HepG2 (cell line): Measurements from ENCODE around the gene RIMS3. TPM values are rescaled to one million over a fixed set of nuclear protein-coding genes. Genes with fewer than 3 reads are reported as not detected.

ENCODE experiments used
- ATAC-seq: fragments of 200-7000 bp; cut with Tn5 transposase; 3 replicates; pipeline ENCODE4 v1.9.1; 2020; ENCODE audit warnings: mild to moderate bottlenecking, moderate library complexity
- BruUV-seq: library from RNA; stranded (reverse); fragments of 400-500 nt; replicated peaks from 2 replicates; lab custom pipeline; 2021; lab: Mats Ljungman, UMichigan
- CTCF ChIA-PET: fragments of 300-600 bp; formaldehyde crosslinking; extraction: SDS; loops from one replicate; lab custom pipeline; 2021; ENCODE audit warnings: low total read pairs, inconsistent platforms, low intra/inter-chr PET ratio; lab: Yijun Ruan, JAX
- POLR2A ChIA-PET: fragments of 350-600 bp; sonication (Branson Sonifier 250); formaldehyde crosslinking; loops from one replicate; lab custom pipeline; 2020; ENCODE audit warnings: antibody characterized with exemption, inconsistent platforms; lab: Yijun Ruan, JAX
- DNase-seq: peaks from one replicate; pipeline ENCODE4 v3.0.0-alpha.2; 2015; ENCODE audit warnings: low spot score
- FAIRE-seq: peaks from 3 replicates; lab custom pipeline; 2011; peaks lifted over from hg19 to GRCh38; lab: Jason Lieb, UNC
- H2AFZ ChIP-seq: one replicate; pipeline ENCODE4 v1.6.1; 2011; ENCODE audit warnings: low read length, inconsistent platforms
- H3K27ac ChIP-seq: fragments of 300-600 bp; 3 replicates; pipeline ENCODE4 v1.8.0; 2011; ENCODE audit warnings: mixed run types, mild to moderate bottlenecking, mixed read lengths, low read length, inconsistent platforms; ENCODE audit not compliant: insufficient read depth; ENCODE audit errors: extremely low read length
- H3K27me3 ChIP-seq, 2 experiments: fragments of 200-600 bp in 1 of 2; 2 replicates in 1 of 2; 3 replicates in 1 of 2; pipeline versions ENCODE4 v1.6.0 to v1.8.0; 2011; ENCODE audit warnings: low read length in 2 of 2, mild to moderate bottlenecking in 2 of 2, moderate library complexity in 2 of 2, inconsistent platforms in 1 of 2; ENCODE audit not compliant: insufficient read depth in 2 of 2, control insufficient read depth in 1 of 2
- H3K36me3 ChIP-seq, 2 experiments: fragments of 200-600 bp in 1 of 2; replicated peaks in 1 of 2; 2 replicates in 1 of 2; 3 replicates in 1 of 2; pipeline versions ENCODE4 v1.5.1 to v1.8.0; 2011; ENCODE audit warnings: low read length in 2 of 2, inconsistent platforms in 1 of 2; ENCODE audit not compliant: insufficient read depth in 2 of 2, control insufficient read depth in 1 of 2
- H3K4me1 ChIP-seq: 2 replicates; pipeline ENCODE4 v1.5.1; 2012; ENCODE audit warnings: low read length, inconsistent platforms; ENCODE audit not compliant: insufficient read depth
- H3K4me2 ChIP-seq: 2 replicates; pipeline ENCODE4 v1.6.0; 2011; ENCODE audit warnings: low read depth, low read length, inconsistent platforms
- H3K4me3 ChIP-seq, 3 experiments: fragments of 200-600 bp in 1 of 3; sonication (generic), shearing (Covaris generic) in 1 of 3; replicated peaks in 1 of 3; 2 replicates each; pipeline ENCODE4 v1.5.1; 2011 to 2016; ENCODE audit warnings: low read length in 3 of 3, inconsistent platforms in 2 of 3, low read depth in 2 of 3, mild to moderate bottlenecking in 2 of 3, control low read depth in 1 of 3, mixed read lengths in 1 of 3; ENCODE audit not compliant: insufficient read depth in 1 of 3
- H3K79me2 ChIP-seq: one replicate; pipeline ENCODE4 v1.6.1; 2011; ENCODE audit warnings: low read length, inconsistent platforms; ENCODE audit not compliant: insufficient read depth
- H3K9ac ChIP-seq: 2 replicates; pipeline ENCODE4 v1.6.0; 2011; ENCODE audit warnings: mild to moderate bottlenecking, low read depth, low read length, inconsistent platforms; ENCODE audit not compliant: insufficient read depth
- H3K9me3 ChIP-seq: 2 replicates; pipeline ENCODE4 v1.5.1; 2012; ENCODE audit warnings: mild to moderate bottlenecking, low read length
- H4K20me1 ChIP-seq: 2 replicates; pipeline ENCODE4 v1.6.0; 2011; ENCODE audit warnings: inconsistent platforms, mild to moderate bottlenecking, low read length, moderate library complexity; ENCODE audit not compliant: insufficient read depth
- ARNT2 ChIP-seq: sonication (generic); formaldehyde crosslinking; IDR thresholded peaks from 2 replicates; pipeline ENCODE4 v1.8.0; 2022; ENCODE audit warnings: mild to moderate bottlenecking, low read depth, missing genetic modification reagents, moderate library complexity
- ATF1 ChIP-seq: IDR thresholded peaks from 2 replicates; pipeline ENCODE4 v1.6.1; 2016; ENCODE audit warnings: mild to moderate bottlenecking, control low read depth
- ATF2 ChIP-seq: sonication (generic); formaldehyde crosslinking; IDR thresholded peaks from 2 replicates; pipeline ENCODE4 v1.4.0; 2020; ENCODE audit warnings: missing genetic modification reagents
- BRD4 ChIP-seq: sonication (generic); formaldehyde crosslinking; IDR thresholded peaks from 2 replicates; pipeline ENCODE4 v1.4.0; 2020; ENCODE audit warnings: missing genetic modification reagents
- ESRRA ChIP-seq: sonication (generic); formaldehyde crosslinking; IDR thresholded peaks from 2 replicates; pipeline ENCODE4 v1.5.1; 2020; ENCODE audit warnings: mild to moderate bottlenecking, low read depth, missing genetic modification reagents
- HNF4A ChIP-seq: sonication (generic); formaldehyde crosslinking; IDR thresholded peaks from 2 replicates; pipeline ENCODE4 v1.4.0; 2020; ENCODE audit warnings: missing genetic modification reagents
- RNF219 ChIP-seq: sonication (generic); formaldehyde crosslinking; IDR thresholded peaks from 2 replicates; pipeline ENCODE4 v1.5.0; 2020; ENCODE audit warnings: mild to moderate bottlenecking, missing genetic modification reagents
- SIN3A ChIP-seq: IDR thresholded peaks from 2 replicates; pipeline ENCODE4 v1.6.1; 2011; ENCODE audit warnings: low read depth, mild to moderate bottlenecking, control low read depth, low read length, borderline replicate concordance
- ZBTB33 ChIP-seq: sonication (generic); formaldehyde crosslinking; IDR thresholded peaks from 2 replicates; pipeline ENCODE4 v1.4.0; 2020; ENCODE audit warnings: missing genetic modification reagents
- WGBS: methylation state at CpG from one replicate; pipeline ENCODE4 v1.1.6; 2017; ENCODE audit warnings: low lambda C conversion rate; 5-methylcytosine and 5-hydroxymethylcytosine counted together
- in situ Hi-C: cut with HindIII; loops from 2 replicates; pipeline ENCODE4 v1.10.0; 2017; ENCODE audit warnings: low pct_unique_long_range_greater_than_20kb; ENCODE audit not compliant: extremely low pct_ligation_motif_present
- intact Hi-C: fragments of 100-400 bp; cut with micrococcal nuclease; formaldehyde crosslinking; loops from one replicate; pipeline ENCODE4 v1.10.0; 2022; ENCODE audit not compliant: unreplicated experiment
- polyA plus RNA-seq, 8 experiments: library from polyadenylated mRNA; depleted of rRNA in 3 of 8; stranded (reverse) in 7 of 8; unstranded in 1 of 8; fragments of >200 nt; fragmentation: Illumina TruSeq in 4 of 8; extraction: Trizol in 4 of 8; gene quantifications; 2 replicates each; pipeline versions ENCODE4 v1.2.1 to v1.2.3, GENCODE V29; 2011 to 2016; ENCODE audit warnings: low read depth in 4 of 8, missing spikeins in 1 of 8, mixed read lengths in 1 of 8; ENCODE audit not compliant: insufficient read depth in 1 of 8
- total RNA-seq, 5 experiments: library from RNA; depleted of rRNA; stranded (reverse); fragments of >200 nt; fragmentation: Illumina TruSeq; extraction: Trizol; gene quantifications; 2 replicates each; pipeline ENCODE4 v1.2.3, GENCODE V29; 2016; ENCODE audit warnings: low read depth in 1 of 5
- TF ChIP-seq, protein P1 (sequence below): sonication (generic); formaldehyde crosslinking; conservative IDR thresholded peaks from 2 replicates; pipeline ENCODE4 v1.8.0; 2022; ENCODE audit warnings: low read depth, missing genetic modification reagents

The RIMS3 gene
- total and polyA plus RNA-seq, 2 of the 13 experiments (the other 11 are each of a cell fraction or from before 2014, with no cell fraction given): 2.1 to 5.4 TPM

DNA sequence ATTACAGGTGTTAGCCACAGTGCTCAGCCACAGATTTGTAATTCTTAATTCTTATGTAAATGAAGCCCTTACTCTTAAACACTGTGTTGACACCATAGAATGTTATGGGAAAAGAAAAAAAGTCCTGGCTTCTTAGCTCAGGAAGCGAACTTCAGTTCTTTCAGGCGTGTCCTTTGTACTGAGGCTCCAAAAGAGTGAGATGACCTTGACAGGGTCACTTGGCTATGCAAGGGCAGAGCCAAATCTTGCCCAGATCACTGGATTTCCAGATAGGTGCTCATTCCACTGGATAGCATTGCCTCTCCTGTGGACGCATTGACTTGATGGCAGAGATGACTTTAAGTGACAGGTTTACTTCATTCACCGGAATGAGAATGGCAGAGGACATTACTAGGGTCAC lies 30.8 kb upstream of the RIMS3 start:
- no peak overlapping the region for H3K9ac ChIP-seq
- no peak for ATAC-seq
- H3K9me3 ChIP-seq: no peaks in the 10 kb centered on the region
- H3K4me3 ChIP-seq: no peak overlapping the region
- 90% methylated on average over 4 of the region's 4 CpGs for WGBS
- TF ChIP-seq ESRRA: peak; percentile 74; the same call in 1 of the 2 replicates
- TF ChIP-seq HNF4A (CRISPR knock-in tag): peak; percentile 52
- no peak for TF ChIP-seq ATF1 (CRISPR knock-in tag)
- no peaks in the 10 kb centered on the region for H4K20me1 ChIP-seq
- in situ Hi-C loops: no loop called here
- ChIA-PET POLR2A (no interaction called here), CTCF (no interaction called here)
- BruUV-seq: no TSS peak
- H3K27me3 ChIP-seq: peaks cover 0 to 3% of the 10 kb centered on the region in 2 experiments; a peak in 1 of 5 replicates
- no peak for FAIRE-seq
- no peak overlapping the region for H2AFZ ChIP-seq
- 0 out of 5 replicates have a peak, but pooled peaks cover 1 to 4% of the 10 kb centered on the region in 2 experiments for H3K36me3 ChIP-seq
- intact Hi-C loops: no loop called here
- DNase-seq: no peak
- no peak overlapping the region for H3K4me2 ChIP-seq
- H3K4me1 ChIP-seq: peaks cover 53% of the 10 kb centered on the region
- no peak overlapping the region for H3K27ac ChIP-seq
- H3K79me2 ChIP-seq: peaks cover 87% of the 10 kb centered on the region

DNA sequence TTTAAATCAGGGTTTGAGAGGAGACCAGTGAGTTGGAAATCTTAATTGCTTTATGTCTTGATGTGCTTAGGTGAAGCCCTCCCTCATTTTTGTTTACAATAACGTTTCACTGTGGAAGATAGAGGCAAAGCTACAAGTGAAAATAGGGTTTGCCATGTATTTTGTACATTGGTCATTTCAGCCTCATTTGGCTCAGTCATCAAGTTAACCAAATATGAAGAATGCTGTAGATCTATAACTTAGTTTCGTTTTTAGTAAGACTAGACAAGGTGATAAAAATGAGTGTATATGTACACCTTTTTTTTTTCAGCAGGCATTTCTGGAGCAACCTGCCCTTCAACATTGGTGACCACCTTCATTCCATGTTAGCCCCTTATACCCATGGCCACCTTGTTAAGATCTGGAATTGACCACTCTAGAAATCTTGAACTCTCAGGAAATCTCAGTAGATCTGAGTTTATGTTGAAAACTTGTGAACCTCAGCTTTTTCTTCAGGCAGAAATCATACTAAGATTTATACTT lies 28.9 kb upstream of the RIMS3 start:
- DNase-seq (no peak), FAIRE-seq (no peak)
- in situ Hi-C loops: no loop called here
- no peak for TF ChIP-seq ZBTB33
- no peak for TF ChIP-seq ATF2 (CRISPR knock-in tag)
- TF ChIP-seq ARNT2 (CRISPR knock-in tag): no peak
- no peak for TF ChIP-seq SIN3A
- no peak for TF ChIP-seq RNF219
- TF ChIP-seq, protein P1, sequence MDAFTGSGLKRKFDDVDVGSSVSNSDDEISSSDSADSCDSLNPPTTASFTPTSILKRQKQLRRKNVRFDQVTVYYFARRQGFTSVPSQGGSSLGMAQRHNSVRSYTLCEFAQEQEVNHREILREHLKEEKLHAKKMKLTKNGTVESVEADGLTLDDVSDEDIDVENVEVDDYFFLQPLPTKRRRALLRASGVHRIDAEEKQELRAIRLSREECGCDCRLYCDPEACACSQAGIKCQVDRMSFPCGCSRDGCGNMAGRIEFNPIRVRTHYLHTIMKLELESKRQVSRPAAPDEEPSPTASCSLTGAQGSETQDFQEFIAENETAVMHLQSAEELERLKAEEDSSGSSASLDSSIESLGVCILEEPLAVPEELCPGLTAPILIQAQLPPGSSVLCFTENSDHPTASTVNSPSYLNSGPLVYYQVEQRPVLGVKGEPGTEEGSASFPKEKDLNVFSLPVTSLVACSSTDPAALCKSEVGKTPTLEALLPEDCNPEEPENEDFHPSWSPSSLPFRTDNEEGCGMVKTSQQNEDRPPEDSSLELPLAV (CRISPR knock-in tag): no peak
- TF ChIP-seq BRD4 (CRISPR knock-in tag): no peak

More for the DNA sequence above, 28.9 kb upstream of the RIMS3 start:
- Histone ChIP-seq H3K79me2 (peaks cover 88% of the 10 kb centered on the region), H3K36me3 (0 out of 5 replicates have a peak, but pooled peaks cover 1 to 4% of the 10 kb centered on the region in 2 experiments), H4K20me1 (no peaks in the 10 kb centered on the region; the same call in 1 of the 2 replicates), H3K4me2 (peak overlapping the region; percentile 9; the same call in 1 of the 2 replicates), H2AFZ (no peak overlapping the region), H3K4me3 (no peak overlapping the region), H3K4me1 (peaks cover 62% of the 10 kb centered on the region), H3K27ac (no peak overlapping the region), H3K27me3 (peaks cover 0 to 3% of the 10 kb centered on the region in 2 experiments; a peak in 1 of 5 replicates), H3K9ac (0 out of 2 replicates have a peak overlapping the region, but pooled peaks have one; percentile 5), H3K9me3 (no peaks in the 10 kb centered on the region)
- WGBS: 67% methylated on average over 2 of the region's 2 CpGs
- BruUV-seq: no TSS peak
- CTCF ChIA-PET: no interaction called here
- POLR2A ChIA-PET: interaction anchor here (5.0 to 5.4 kb wide), 2 partner anchors 9 to 16 kb away, joined by 97 to 147 read pairs; no protein-coding TSS in a partner anchor
- no peak for ATAC-seq
- intact Hi-C loops: loop anchor here (5.0 kb wide), 2 partner anchors 63 to 158 kb away; no protein-coding TSS in a partner anchor
